HepG2 (cell line): ENCODE measurements around the gene RNF135. TPM values are rescaled to one million over a fixed set of nuclear protein-coding genes. Genes with fewer than 3 reads are reported as not detected.

Experiments
- CCDC6 ChIP-seq: sonication (generic); formaldehyde crosslinking; IDR thresholded peaks from 2 replicates; pipeline ENCODE4 v1.8.1; 2022; ENCODE audit warnings: mild to moderate bottlenecking, missing genetic modification reagents, moderate library complexity
- CHD4 ChIP-seq: fragments of 200-600 bp; sonication (generic); IDR thresholded peaks from 2 replicates; pipeline ENCODE4 v1.7.0; 2017; ENCODE audit warnings: mild to moderate bottlenecking, low read length, borderline replicate concordance
- DDIT3 ChIP-seq: sonication (generic); formaldehyde crosslinking; IDR thresholded peaks from 2 replicates; pipeline ENCODE4 v1.4.0; 2020; ENCODE audit warnings: mild to moderate bottlenecking, missing genetic modification reagents
- FOXO1 ChIP-seq: sonication (generic); formaldehyde crosslinking; IDR thresholded peaks from 2 replicates; pipeline ENCODE4 v1.4.0; 2020; ENCODE audit warnings: missing genetic modification reagents
- KDM1A ChIP-seq: IDR thresholded peaks from 2 replicates; pipeline ENCODE4 v1.6.1; 2016; ENCODE audit warnings: missing compliant biosample characterization
- MAFF ChIP-seq: IDR thresholded peaks from 2 replicates; pipeline ENCODE4 v1.6.1; 2011; ENCODE audit warnings: low read depth, low read length, improper control_type of control experiment
- MXD4 ChIP-seq: IDR thresholded peaks from 2 replicates; pipeline ENCODE4 v1.6.1; 2016; ENCODE audit warnings: mild to moderate bottlenecking, missing biosample characterization, missing genetic modification reagents
- SALL1 ChIP-seq: sonication (generic); formaldehyde crosslinking; IDR thresholded peaks from 2 replicates; pipeline ENCODE4 v1.8.0; 2022; ENCODE audit warnings: mild to moderate bottlenecking, missing genetic modification reagents
- ZBTB39 ChIP-seq: sonication (generic); formaldehyde crosslinking; IDR thresholded peaks from 2 replicates; pipeline ENCODE4 v1.5.0; 2020; ENCODE audit warnings: missing genetic modification reagents
- ZBTB40 ChIP-seq, 2 experiments: fragments of 450-650 bp in 1 of 2; sonication (generic) in 1 of 2; formaldehyde crosslinking in 1 of 2; IDR thresholded peaks; 2 replicates each; pipeline versions ENCODE4 v1.6.1 to v1.8.0; 2016 to 2022; ENCODE audit warnings: antibody characterized with exemption in 1 of 2, mild to moderate bottlenecking in 1 of 2, missing genetic modification reagents in 1 of 2
- ZNF10 ChIP-seq: sonication (generic); formaldehyde crosslinking; IDR thresholded peaks from 2 replicates; pipeline ENCODE4 v1.4.0; 2020; ENCODE audit warnings: mild to moderate bottlenecking, low read depth, missing genetic modification reagents, borderline replicate concordance
- ZNF101 ChIP-seq: sonication (generic); formaldehyde crosslinking; IDR thresholded peaks from 2 replicates; pipeline ENCODE4 v1.4.0; 2020; ENCODE audit warnings: mild to moderate bottlenecking, low read depth, missing genetic modification reagents, borderline replicate concordance
- ZNF280B ChIP-seq: sonication (generic); formaldehyde crosslinking; IDR thresholded peaks from 2 replicates; pipeline ENCODE4 v1.5.0; 2020; ENCODE audit warnings: missing genetic modification reagents, mild to moderate bottlenecking, borderline replicate concordance
- ZNF451 ChIP-seq: sonication (generic); formaldehyde crosslinking; IDR thresholded peaks from 2 replicates; pipeline ENCODE4 v1.5.0; 2020; ENCODE audit warnings: mild to moderate bottlenecking, missing genetic modification reagents
- ZNF83 ChIP-seq: sonication (generic); formaldehyde crosslinking; IDR thresholded peaks from 2 replicates; pipeline ENCODE4 v1.4.0; 2020; ENCODE audit warnings: missing genetic modification reagents, mild to moderate bottlenecking, borderline replicate concordance
- polyA plus RNA-seq, 8 experiments: library from polyadenylated mRNA; depleted of rRNA in 3 of 8; stranded (reverse) in 7 of 8; unstranded in 1 of 8; fragments of >200 nt; fragmentation: Illumina TruSeq in 4 of 8; extraction: Trizol in 4 of 8; gene quantifications; 2 replicates each; pipeline versions ENCODE4 v1.2.1 to v1.2.3, GENCODE V29; 2011 to 2016; ENCODE audit warnings: low read depth in 4 of 8, missing spikeins in 1 of 8, mixed read lengths in 1 of 8; ENCODE audit not compliant: insufficient read depth in 1 of 8
- total RNA-seq, 5 experiments: library from RNA; depleted of rRNA; stranded (reverse); fragments of >200 nt; fragmentation: Illumina TruSeq; extraction: Trizol; gene quantifications; 2 replicates each; pipeline ENCODE4 v1.2.3, GENCODE V29; 2016; ENCODE audit warnings: low read depth in 1 of 5

Gene RNF135
- total and polyA plus RNA-seq, 2 of the 13 experiments (the other 11 are each of a cell fraction or from before 2014, with no cell fraction given), result not detected

GRCh38 chr17:30950669-30951399, 20.0 kb upstream of the RNF135 start (continued):
- TF ChIP-seq ZNF280B (CRISPR knock-in tag), result no peak
- TF ChIP-seq ZNF10 (CRISPR knock-in tag), result no peak
- TF ChIP-seq ZBTB39 (CRISPR knock-in tag), result no peak
- peak; percentile 65; the same call in 1 of the 2 replicates for TF ChIP-seq KDM1A
- peak; percentile 89 for TF ChIP-seq MAFF
- TF ChIP-seq DDIT3 (CRISPR knock-in tag), result no peak
- TF ChIP-seq CCDC6 (CRISPR knock-in tag), result no peak
- TF ChIP-seq ZNF451 (CRISPR knock-in tag), result no peak
- TF ChIP-seq FOXO1, result peak; percentile 35; the same call in 1 of the 2 replicates
- TF ChIP-seq ZNF101, result no peak
- no peak for TF ChIP-seq ZNF83 (CRISPR knock-in tag)
- peak; percentile 70 for TF ChIP-seq SALL1
- TF ChIP-seq CHD4, result no peak
- TF ChIP-seq ZBTB40 (IDR thresholded peaks at IDR 0.05), result no peak
- no peak for TF ChIP-seq ZBTB40 (CRISPR knock-in tag; IDR thresholded peaks at IDR 0.05)
- TF ChIP-seq MXD4, result 0 out of 2 replicates have a peak, but pooled peaks have one; percentile 30
